ELR (cell line): ENCODE results near the gene KANSL1.

Experiments used
- DNase-seq: peaks from one replicate; pipeline ENCODE4 v3.0.0-alpha.2; 2015; ENCODE audit warnings: low read depth

Gene KANSL1

GRCh38 chr17:46169913-46170638, 23.2 kb downstream of the KANSL1 start:
- DNase-seq, result no peak

DNA sequence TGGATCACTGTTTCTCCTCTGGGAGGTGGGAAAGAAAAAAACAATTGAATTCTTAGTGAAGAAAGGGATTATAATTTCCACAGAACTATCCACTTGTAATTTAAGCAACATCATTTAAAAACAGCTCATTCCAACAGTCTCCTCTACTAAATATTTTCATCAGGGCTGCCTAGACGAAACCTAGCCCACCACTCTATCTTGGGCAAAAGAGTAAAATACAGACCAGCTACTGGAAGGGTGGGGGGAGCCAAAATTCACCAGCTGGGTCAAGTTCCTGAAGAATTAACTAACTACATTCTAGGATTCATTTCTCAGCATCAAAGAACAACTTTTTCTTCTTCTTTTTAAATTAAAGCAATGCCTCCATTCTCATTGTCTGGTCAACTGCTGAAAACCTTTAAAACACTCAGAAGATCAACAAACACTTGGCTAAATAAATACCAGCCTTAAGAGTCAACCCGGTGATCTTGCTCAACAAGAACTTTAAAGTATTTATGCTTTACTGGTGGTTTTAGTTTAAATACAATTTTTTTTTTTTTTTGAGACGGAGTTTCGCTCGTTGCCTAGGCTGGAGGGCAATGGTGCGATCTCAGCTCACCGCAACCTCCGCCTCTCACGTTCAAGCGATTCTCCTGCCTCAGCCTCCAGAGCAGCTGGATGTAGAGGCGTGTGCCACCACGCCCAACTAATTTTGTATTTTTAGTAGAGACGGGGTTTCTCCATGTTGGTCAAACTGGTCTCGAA, 25.2 kb downstream of the KANSL1 start:
- peak; percentile 64 for DNase-seq

DNA sequence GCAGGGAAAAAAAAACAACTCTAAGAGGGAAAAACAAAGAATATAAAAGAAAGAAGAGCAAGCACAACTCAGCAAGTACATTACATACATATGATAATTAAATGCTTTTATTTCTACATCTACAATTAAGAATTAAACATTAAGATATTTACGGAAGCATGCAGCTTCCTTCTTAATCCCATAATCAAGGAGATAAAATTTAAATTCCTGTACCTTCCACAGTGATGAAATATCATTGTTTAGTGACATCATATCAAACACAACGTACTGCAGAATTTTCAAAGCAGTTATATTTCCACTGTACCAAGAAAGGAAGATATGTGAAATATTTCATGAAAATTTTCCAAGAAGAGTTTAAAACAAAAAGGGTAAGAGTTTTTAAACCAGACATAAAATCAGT, 26.0 kb downstream of the KANSL1 start:
- DNase-seq, result no peak

DNA sequence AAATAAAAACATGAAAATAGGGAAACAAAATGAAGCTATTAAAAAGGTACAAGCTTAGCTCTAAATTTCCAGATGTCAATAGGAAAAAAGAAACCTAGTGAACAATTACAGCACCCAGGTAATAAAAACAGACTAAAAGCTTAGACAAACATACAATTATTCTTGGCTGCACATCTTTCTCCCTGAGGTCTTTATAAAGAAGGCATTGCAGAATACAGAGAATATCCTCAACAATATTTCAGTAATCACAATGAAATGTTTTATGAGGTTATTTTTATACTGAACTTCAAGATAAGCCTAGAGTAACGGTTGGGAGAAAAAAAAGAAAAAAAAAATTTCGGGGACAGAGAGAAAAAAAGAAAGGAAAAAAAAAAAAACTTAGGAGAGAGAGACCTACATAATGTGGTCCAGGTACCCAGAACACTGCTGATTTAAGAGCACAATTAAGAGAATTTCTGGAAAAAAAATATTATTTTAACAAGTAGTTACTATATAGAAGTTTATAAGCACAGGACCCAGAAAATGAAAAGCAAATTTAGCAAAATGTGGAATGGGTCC, 26.5 kb downstream of the KANSL1 start:
- no peak for DNase-seq

- DNase-seq, result no peak
Observed at GRCh38 chr17:46163929-46164594, 29.2 kb downstream of the KANSL1 start.

DNA sequence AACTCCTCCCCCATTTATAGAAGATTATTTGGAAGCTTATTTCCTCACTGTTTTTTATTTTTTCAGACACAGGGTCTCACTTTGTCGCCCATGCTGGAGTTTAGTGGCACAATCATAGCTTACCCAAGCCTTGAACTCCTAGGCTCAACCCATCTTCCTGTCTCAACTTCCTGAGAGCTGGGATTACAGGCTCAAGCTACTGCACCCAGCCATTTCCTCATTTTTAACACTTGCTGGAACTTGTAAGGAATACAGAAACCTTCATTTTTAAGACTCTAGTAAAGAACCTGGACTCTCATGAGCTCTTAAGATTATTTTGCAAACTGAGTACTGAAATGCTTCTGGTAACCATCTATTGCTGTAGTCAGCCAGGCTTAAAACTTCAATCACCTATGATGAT, 29.9 kb downstream of the KANSL1 start:
- DNase-seq, result no peak

DNA sequence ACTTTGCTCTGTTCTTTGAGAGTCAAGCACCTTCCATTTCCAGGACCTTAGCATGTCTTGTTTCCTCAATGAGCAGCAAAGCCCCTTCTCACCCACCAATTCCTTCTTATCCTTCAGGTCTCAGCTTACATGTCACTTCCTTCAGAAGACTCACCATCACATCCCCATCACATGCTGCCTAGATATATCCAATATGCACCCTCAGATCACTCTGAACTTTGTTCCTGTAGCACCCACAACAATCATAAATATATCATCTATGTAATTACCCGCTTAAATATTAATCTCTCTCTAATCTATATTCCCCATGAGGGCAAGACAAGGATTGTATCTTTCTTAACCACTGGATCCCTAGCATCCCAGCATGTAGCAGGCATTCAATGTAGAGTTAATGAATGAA, 30.4 kb downstream of the KANSL1 start:
- no peak for DNase-seq

DNA sequence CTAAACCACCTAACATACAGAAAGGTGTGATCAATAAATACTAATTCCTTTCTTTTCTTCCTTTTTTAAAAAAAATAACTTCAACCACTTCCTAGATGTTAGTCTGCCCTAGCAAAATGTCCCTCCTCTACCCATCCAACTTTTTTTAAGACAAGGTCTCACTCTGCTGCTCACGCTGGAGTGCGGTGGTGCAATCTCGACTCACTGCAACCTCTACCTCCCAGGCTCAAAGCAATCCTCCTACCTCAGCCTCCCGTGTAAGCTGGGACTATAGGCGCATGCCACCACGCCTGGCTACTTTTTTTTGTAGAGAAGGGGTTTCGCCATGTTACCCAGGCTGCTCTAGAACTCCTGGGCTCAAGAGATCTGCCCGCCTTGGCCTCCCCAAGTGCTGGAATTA, 33.1 kb downstream of the KANSL1 start:
- no peak for DNase-seq

DNA sequence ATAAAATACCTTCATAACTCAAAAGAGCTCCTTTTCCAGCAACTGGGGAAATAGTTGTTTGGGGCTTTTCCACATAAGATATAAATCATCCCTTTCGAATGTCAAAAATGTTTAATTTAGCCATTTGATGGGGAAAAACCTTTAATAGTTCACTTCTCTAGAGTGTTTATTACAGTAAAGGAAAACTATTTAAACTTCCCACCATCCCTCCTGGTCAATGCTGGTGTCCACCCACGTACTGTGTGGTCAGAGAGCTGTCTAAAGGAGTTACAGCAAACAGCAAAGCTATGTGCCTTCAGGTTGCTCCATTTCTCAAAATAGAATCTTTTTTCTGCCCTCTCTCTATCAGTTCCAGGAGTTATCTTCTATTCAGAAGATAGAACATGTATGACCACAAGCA, 33.5 kb downstream of the KANSL1 start:
- DNase-seq, result peak; percentile 69

- no peak for DNase-seq
Observed at GRCh38 chr17:46158323-46159296, 34.6 kb downstream of the KANSL1 start.

- DNase-seq, result no peak
Observed at GRCh38 chr17:46157443-46158062, 35.7 kb downstream of the KANSL1 start.

GRCh38 chr17:46154151-46154816, 38.9 kb downstream of the KANSL1 start:
- DNase-seq, result peak; percentile 79

- no peak for DNase-seq
Observed at GRCh38 chr17:46152423-46152822, 40.8 kb downstream of the KANSL1 start.

GRCh38 chr17:46151762-46152161, 41.5 kb downstream of the KANSL1 start:
- DNase-seq, result no peak

DNA sequence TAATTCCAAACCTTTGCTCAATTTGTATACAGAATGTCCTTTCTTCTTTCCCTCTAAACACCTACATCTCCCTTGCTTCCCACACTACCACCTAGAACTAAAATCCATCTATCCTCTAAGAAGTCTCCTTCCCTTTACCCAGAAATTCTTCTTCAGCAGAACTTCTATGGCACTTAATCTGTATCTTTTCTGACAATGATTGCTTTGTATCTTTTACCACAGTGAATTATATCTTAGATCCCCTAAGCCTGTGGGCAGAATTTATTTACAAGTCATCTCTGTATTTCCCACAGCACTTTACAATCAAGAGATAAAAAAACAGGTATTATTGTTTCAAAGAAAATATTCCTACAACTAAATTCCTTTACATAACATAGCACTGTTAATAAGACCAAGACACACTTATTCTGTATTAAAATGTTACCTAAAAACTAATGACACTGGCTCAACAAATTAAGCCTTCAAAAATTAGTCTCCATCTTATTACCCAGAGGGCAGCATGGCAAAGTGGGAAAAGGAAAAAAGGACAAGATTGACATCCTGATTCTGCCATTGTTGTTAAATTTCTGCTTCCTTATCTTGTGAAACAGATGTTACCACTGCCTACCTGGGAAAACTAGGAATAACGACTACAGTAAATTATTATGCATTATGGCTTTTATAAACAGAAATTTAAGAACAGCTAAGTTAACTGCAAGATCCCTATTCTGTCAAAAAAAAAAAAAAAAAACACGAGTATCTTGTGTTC, 42.8 kb downstream of the KANSL1 start:
- no peak for DNase-seq

DNA sequence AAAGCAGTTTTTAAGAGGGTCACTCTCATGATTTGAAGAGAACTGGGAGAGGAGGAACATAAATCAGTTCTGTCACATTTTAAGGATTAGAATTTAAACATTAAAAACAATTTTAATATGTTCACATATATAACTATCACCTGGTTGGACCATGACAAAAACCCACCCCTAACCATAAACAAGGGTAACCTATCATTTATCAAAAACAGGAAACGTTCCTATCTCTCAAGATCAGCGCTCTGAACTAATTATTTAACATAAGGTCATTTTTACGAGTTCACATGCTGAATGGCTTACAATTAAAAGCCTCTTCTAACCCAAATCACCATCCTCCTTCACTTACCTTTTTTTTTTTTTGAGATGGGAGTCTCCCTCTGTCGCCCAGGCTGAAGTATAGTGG, 45.0 kb downstream of the KANSL1 start:
- DNase-seq, result no peak

DNA sequence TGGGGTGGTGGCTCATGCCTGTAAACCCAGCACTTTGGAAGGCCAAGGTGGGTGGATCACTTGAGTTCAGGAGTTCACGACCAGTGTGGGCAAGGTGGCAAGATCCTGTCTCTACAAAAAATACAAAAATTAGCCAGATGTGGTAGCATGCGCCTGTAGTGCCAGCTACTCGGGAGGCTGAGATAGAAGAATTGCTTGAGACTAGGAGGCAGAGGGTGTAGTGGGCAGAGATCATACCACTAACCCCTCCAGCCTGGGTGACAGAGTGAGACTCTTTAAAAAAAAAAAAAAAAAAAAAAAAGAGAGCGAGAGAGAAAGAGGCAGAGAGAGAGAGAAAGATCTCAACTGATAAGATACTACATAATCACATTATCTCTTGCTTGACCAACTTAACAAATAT, 45.9 kb downstream of the KANSL1 start:
- no peak for DNase-seq

- no peak for DNase-seq
Observed at GRCh38 chr17:46144246-46144645, 49.0 kb downstream of the KANSL1 start.

GRCh38 chr17:46143827-46144236, 49.4 kb downstream of the KANSL1 start:
- DNase-seq, result no peak

DNA sequence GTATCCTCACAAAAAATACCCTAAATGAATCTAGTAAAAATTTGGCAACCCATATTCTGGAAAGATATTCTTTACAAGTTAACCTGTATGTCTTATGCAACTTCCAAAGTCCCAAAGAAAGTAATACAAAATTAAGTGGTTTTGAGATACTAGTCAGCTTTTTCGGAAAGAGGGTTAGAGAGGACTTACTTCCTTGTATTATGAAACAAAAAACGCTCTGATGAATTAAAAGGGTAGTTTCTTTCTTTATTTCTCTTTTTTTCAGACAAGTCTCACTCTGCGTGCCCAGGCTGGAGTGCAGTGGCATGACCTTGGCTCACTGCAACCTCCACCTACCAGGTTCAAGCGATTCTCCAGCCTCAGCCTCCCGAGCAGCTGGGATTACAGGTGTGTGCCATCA, 51.6 kb downstream of the KANSL1 start:
- no peak for DNase-seq
